Inflammatory macrophage (primary cell): ENCODE data around the gene FYCO1.

Experiments used
- DNase-seq, 2 donors: peaks; one replicate each; pipeline ENCODE4 v3.0.0-alpha.2; 2020 to 2022

The FYCO1 gene

GRCh38 chr3:45940781-45941365, 54.8 kb downstream of the FYCO1 start:
- no peak for DNase-seq

GRCh38 chr3:45940004-45940780, 55.4 kb downstream of the FYCO1 start:
- no peak for DNase-seq

GRCh38 chr3:45939341-45939771, 56.3 kb downstream of the FYCO1 start:
- DNase-seq, result no peak

GRCh38 chr3:45938864-45939263, 56.8 kb downstream of the FYCO1 start:
- DNase-seq, result peak; percentile 94

GRCh38 chr3:45938043-45938435, 57.6 kb downstream of the FYCO1 start:
- DNase-seq, result no peak

- no peak for DNase-seq
Measured at GRCh38 chr3:45937206-45938042, 58.2 kb downstream of the FYCO1 start.

GRCh38 chr3:45936261-45936660, 59.4 kb downstream of the FYCO1 start:
- DNase-seq, result no peak

- DNase-seq, result no peak
Measured at GRCh38 chr3:45933591-45933990, 62.0 kb downstream of the FYCO1 start.

- peak; percentile 95 to 98 for DNase-seq
Measured at GRCh38 chr3:45932112-45932511, 63.5 kb downstream of the FYCO1 start.

- DNase-seq, result no peak
Measured at GRCh38 chr3:45931496-45931895, 64.1 kb downstream of the FYCO1 start.

- DNase-seq, result peak; percentile 42 to 59
Measured at GRCh38 chr3:45929042-45929679, 66.5 kb downstream of the FYCO1 start.

GRCh38 chr3:45927881-45928280, 67.7 kb downstream of the FYCO1 start:
- DNase-seq, result no peak

GRCh38 chr3:45923755-45924154, 71.9 kb downstream of the FYCO1 start:
- DNase-seq, result no peak

GRCh38 chr3:45922950-45923590, 72.6 kb downstream of the FYCO1 start:
- no peak for DNase-seq

GRCh38 chr3:45922039-45922326, 73.6 kb downstream of the FYCO1 start:
- DNase-seq, result no peak

- no peak for DNase-seq
Measured at GRCh38 chr3:45921158-45922038, 74.2 kb downstream of the FYCO1 start.

GRCh38 chr3:45917146-45917898, 78.3 kb downstream of the FYCO1 start:
- no peak for DNase-seq

GRCh38 chr3:45915518-45916231, 79.9 kb downstream of the FYCO1 start:
- DNase-seq, result peak in 1 of 2 donors; percentile 23

GRCh38 chr3:45915059-45915439, 80.6 kb downstream of the FYCO1 start:
- DNase-seq, result no peak
